Measurements from ENCODE around the gene LINC01488. TPM values are rescaled to one million over a fixed set of nuclear protein-coding genes. Genes with fewer than 3 reads are reported as not detected.

LINC01488 gene
- total RNA-seq, 2 donors from 2014 or later = not detected

DNA sequence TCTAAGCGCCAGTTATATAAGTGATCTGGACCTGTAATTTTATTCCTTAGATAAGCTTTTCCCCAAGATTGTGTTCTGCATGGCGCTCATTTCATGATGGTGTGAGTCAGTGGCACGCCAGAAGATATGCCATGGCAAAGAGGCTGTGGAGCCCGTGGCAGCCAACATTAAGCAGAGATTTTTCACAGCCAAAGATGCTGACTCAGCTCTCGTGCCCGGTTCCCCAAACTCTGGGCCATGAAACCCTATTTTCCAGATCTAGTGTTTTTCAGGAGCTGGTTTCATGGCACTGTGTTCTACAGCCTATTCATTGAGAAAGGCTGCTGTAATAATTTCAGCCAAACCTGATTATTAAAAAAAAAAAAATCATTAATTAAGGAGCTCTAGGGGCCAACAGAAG is 15.4 kb upstream of the LINC01488 start:
- DNase-seq (ENCODE audit: low spot score) = no peak
- WGBS = 79% methylated on average over 6 of the region's 6 CpGs
- Histone ChIP-seq H3K27me3 (replicated peaks; ENCODE audit: insufficient read depth) (no peaks in the 10 kb centered on the region), H3K4me3 (no peak overlapping the region), H3K36me3 (no peaks in the 10 kb centered on the region), H3K27ac (no peak overlapping the region), H3K9me3 (no peaks in the 10 kb centered on the region), H3K4me1 (replicated peaks) (no peaks in the 10 kb centered on the region)
- TF ChIP-seq, protein P1, sequence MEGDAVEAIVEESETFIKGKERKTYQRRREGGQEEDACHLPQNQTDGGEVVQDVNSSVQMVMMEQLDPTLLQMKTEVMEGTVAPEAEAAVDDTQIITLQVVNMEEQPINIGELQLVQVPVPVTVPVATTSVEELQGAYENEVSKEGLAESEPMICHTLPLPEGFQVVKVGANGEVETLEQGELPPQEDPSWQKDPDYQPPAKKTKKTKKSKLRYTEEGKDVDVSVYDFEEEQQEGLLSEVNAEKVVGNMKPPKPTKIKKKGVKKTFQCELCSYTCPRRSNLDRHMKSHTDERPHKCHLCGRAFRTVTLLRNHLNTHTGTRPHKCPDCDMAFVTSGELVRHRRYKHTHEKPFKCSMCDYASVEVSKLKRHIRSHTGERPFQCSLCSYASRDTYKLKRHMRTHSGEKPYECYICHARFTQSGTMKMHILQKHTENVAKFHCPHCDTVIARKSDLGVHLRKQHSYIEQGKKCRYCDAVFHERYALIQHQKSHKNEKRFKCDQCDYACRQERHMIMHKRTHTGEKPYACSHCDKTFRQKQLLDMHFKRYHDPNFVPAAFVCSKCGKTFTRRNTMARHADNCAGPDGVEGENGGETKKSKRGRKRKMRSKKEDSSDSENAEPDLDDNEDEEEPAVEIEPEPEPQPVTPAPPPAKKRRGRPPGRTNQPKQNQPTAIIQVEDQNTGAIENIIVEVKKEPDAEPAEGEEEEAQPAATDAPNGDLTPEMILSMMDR (IDR thresholded peaks at IDR 0.05) = no peak
- no peak for TF ChIP-seq POLR2A (IDR thresholded peaks at IDR 0.05)
- intact Hi-C loops (cut with DNase I) = loop anchor here (10.0 kb wide), 2 partner anchors 171 to 311 kb away; partner anchors contain the start of genes MYEOV and SMIM38

DNA sequence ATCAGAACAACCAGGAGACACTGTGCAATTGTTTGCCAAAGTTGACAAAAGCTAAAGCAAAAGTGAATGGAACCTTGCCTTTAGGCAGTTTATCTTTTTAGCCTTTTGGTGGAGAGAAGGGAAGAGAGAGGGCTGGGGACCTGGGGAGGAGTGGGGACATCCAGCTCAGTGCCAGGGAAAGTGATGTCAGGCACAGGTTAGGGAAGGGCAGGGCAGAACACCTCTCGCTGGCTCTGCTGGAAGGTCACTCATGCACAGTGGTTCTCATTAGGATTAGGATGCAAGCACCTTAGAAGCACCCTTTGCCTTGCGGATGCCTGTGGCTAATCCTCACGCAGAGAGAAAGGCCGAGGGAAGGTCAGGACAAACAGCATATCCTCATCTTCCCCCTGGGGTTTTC is 14.3 kb upstream of the LINC01488 start:
- Histone ChIP-seq H3K9me3 (no peaks in the 10 kb centered on the region), H3K27me3 (replicated peaks; ENCODE audit: insufficient read depth) (no peaks in the 10 kb centered on the region), H3K4me3 (no peak overlapping the region), H3K36me3 (no peaks in the 10 kb centered on the region), H3K27ac (no peak overlapping the region), H3K4me1 (replicated peaks) (no peaks in the 10 kb centered on the region)
- DNase-seq (ENCODE audit: low spot score) = no peak
- TF ChIP-seq POLR2A (IDR thresholded peaks at IDR 0.05) (no peak), POLR2AphosphoS5 (IDR thresholded peaks at IDR 0.05) (no peak)
- TF ChIP-seq, protein P1 (IDR thresholded peaks at IDR 0.05) = no peak
- intact Hi-C loops (cut with DNase I) = loop anchor here (10.0 kb wide), 2 partner anchors 172 to 312 kb away; partner anchors contain the start of genes MYEOV and SMIM38
- 85% methylated on average over 4 of the region's 4 CpGs for WGBS

DNA sequence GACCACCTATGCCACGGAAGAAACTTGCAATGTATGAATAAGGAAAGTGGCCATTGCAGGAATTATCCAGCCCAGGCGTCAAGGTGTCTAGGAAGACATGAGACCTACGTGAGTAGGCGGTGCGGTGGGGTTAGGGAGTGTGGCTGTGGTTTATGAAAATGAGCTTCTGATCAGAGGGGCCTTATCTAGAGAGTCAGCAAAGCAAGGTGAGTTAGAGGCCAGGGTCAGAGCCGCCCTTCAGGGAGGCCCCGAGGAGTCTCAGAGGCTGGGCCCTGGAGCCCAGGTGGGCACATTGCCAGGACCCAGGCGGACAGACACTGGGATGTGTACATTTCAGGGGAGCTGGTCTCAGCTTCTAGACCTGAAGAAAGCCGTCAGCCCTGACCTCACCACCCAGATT is 13.8 kb upstream of the LINC01488 start:
- H3K9me3 ChIP-seq = no peaks in the 10 kb centered on the region
- 83% methylated on average over 9 of the region's 9 CpGs for WGBS
- no peak for TF ChIP-seq POLR2A (IDR thresholded peaks at IDR 0.05)
- no peak for TF ChIP-seq POLR2AphosphoS5 (IDR thresholded peaks at IDR 0.05)
- TF ChIP-seq, protein P1 (IDR thresholded peaks at IDR 0.05) = no peak
- no peaks in the 10 kb centered on the region for H3K27me3 ChIP-seq (replicated peaks; ENCODE audit: insufficient read depth)
- intact Hi-C loops (cut with DNase I) = loop anchor here (10.0 kb wide), 2 partner anchors 173 to 313 kb away; partner anchors contain the start of genes MYEOV and SMIM38
- H3K4me3 ChIP-seq = no peak overlapping the region
- H3K36me3 ChIP-seq = no peaks in the 10 kb centered on the region
- H3K27ac ChIP-seq = no peak overlapping the region
- no peak for DNase-seq (ENCODE audit: low spot score)
- H3K4me1 ChIP-seq (replicated peaks) = no peaks in the 10 kb centered on the region

DNA sequence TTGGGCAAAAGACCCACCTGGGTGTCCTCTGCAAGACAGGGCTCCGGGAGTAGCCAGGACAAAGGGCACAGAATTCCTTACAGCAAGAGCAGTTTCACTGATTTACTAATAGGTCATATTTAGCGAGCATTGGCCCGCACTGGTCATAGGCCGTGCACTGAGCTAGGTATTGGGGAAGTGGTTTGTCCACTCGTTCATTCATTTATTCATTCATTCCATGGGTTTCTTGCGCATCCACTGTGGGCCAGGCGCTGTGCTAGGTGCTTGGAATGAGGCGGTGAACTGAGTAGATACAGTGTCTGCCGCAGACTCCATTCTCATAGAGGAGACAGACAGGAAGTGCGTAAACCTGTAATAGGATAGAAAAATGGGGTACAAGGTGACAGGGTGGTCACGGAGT is 13.2 kb upstream of the LINC01488 start:
- DNase-seq (ENCODE audit: low spot score) = no peak
- no peak overlapping the region for H3K27ac ChIP-seq
- no peak for TF ChIP-seq POLR2AphosphoS5 (IDR thresholded peaks at IDR 0.05)
- no peak for TF ChIP-seq POLR2A (IDR thresholded peaks at IDR 0.05)
- TF ChIP-seq, protein P1 (IDR thresholded peaks at IDR 0.05) = no peak
- H3K27me3 ChIP-seq (replicated peaks; ENCODE audit: insufficient read depth) = no peaks in the 10 kb centered on the region
- H3K36me3 ChIP-seq = no peaks in the 10 kb centered on the region
- no peaks in the 10 kb centered on the region for H3K4me1 ChIP-seq (replicated peaks)
- H3K9me3 ChIP-seq = no peaks in the 10 kb centered on the region
- WGBS = 91% methylated on average over 11 of the region's 11 CpGs
- intact Hi-C loops (cut with DNase I) = loop anchor here (10.0 kb wide), 2 partner anchors 173 to 313 kb away; partner anchors contain the start of genes MYEOV and SMIM38
- no peak overlapping the region for H3K4me3 ChIP-seq

All from prostate gland (tissue), 2 donors.